Measurements from ENCODE around the gene PHIP. TPM values are rescaled to one million over a fixed set of nuclear protein-coding genes. Genes with fewer than 3 reads are reported as not detected.

Gene PHIP
- total RNA-seq, 1 donor from 2014 or later, result 29.6 TPM

- H3K4me3 Mint-ChIP-seq (ENCODE audit: unreplicated experiment), result peak overlapping the region; percentile 97
- H3K9ac ChIP-seq (ENCODE audit: low read length), result peak overlapping the region; percentile 84
Observed at GRCh38 chr6:79076160-79076559, 1.9 kb downstream of the PHIP start.

DNA sequence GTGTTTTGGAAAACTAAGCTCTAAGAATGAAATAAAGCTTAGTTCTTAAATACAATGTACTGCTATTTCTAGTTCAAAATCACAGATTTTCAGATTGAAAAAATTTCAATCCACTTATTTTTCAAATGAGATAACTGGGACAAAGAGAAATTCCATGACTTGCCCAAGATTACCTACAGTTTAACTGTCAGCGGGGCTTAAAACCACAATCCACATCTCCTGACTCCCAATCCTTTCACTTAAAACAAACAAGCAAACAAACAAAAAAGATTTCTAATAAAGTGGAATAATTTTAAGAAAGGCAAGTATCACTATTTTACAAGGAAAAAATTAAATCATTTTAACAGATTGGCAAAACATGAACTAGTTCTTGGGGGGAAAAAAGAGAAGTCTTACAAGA is 4.2 kb downstream of the PHIP start:
- no peak for DNase-seq (ENCODE audit: low read depth)
- Histone ChIP-seq H3K79me2 (ENCODE audit: insufficient read depth, low read length) (peaks cover 72% of the 10 kb centered on the region), H3K4me1 (ENCODE audit: insufficient read depth, low read length) (no peaks in the 10 kb centered on the region), H3K36me3 (ENCODE audit: insufficient read depth, low read length) (no peaks in the 10 kb centered on the region), H3K9me3 (ENCODE audit: insufficient read depth, low read depth, low read length) (no peaks in the 10 kb centered on the region), H2AFZ (ENCODE audit: low read depth, low read length) (no peak overlapping the region), H4K20me1 (ENCODE audit: insufficient read depth, low read length) (no peaks in the 10 kb centered on the region), H3K27ac (ENCODE audit: low read depth, low read length) (no peak overlapping the region), H3K27me3 (ENCODE audit: insufficient read depth, low read length) (no peaks in the 10 kb centered on the region), H3K4me3 (ENCODE audit: insufficient read depth, low read depth, low read length) (no peak overlapping the region), H3K4me2 (ENCODE audit: low read length) (no peak overlapping the region), H3K9ac (ENCODE audit: low read length) (no peak overlapping the region)
- H3K27ac Mint-ChIP-seq (ENCODE audit: unreplicated experiment), result no peak overlapping the region
- H3K9me3 Mint-ChIP-seq (ENCODE audit: unreplicated experiment), result no peaks in the 10 kb centered on the region
- peak overlapping the region; percentile 37 for H3K4me3 Mint-ChIP-seq (ENCODE audit: unreplicated experiment)
- H3K36me3 Mint-ChIP-seq (ENCODE audit: low read depth, unreplicated experiment), result peaks cover 4% of the 10 kb centered on the region
- peaks cover 9% of the 10 kb centered on the region for H3K4me1 Mint-ChIP-seq (ENCODE audit: low read depth, unreplicated experiment)
- H3K27me3 Mint-ChIP-seq (ENCODE audit: low read depth, unreplicated experiment), result no peaks in the 10 kb centered on the region
- no peak for TF ChIP-seq EZH2 (IDR thresholded peaks at IDR 0.05; ENCODE audit: insufficient read depth, low read length)
- TF ChIP-seq CTCF (IDR thresholded peaks at IDR 0.05; ENCODE audit: insufficient read depth, low read depth, low read length), result no peak
- FAIRE-seq, result no peak

More at GRCh38 chr6:79076160-79076559, 1.9 kb downstream of the PHIP start:
- H3K9me3 ChIP-seq (ENCODE audit: insufficient read depth, low read depth, low read length), result no peaks in the 10 kb centered on the region
- no peaks in the 10 kb centered on the region for H3K36me3 ChIP-seq (ENCODE audit: insufficient read depth, low read length)
- H2AFZ ChIP-seq (ENCODE audit: low read depth, low read length), result no peak overlapping the region
- DNase-seq (ENCODE audit: low read depth) (peak; percentile 8), FAIRE-seq (no peak)
- H3K9me3 Mint-ChIP-seq (ENCODE audit: unreplicated experiment), result no peaks in the 10 kb centered on the region
- H3K4me1 Mint-ChIP-seq (ENCODE audit: low read depth, unreplicated experiment), result peaks cover 5% of the 10 kb centered on the region
- H3K36me3 Mint-ChIP-seq (ENCODE audit: low read depth, unreplicated experiment), result peaks cover 4% of the 10 kb centered on the region
- no peaks in the 10 kb centered on the region for H3K27me3 Mint-ChIP-seq (ENCODE audit: low read depth, unreplicated experiment)
- no peak for TF ChIP-seq CTCF (IDR thresholded peaks at IDR 0.05; ENCODE audit: insufficient read depth, low read depth, low read length)
- no peak for TF ChIP-seq EZH2 (IDR thresholded peaks at IDR 0.05; ENCODE audit: insufficient read depth, low read length)
- H3K27ac ChIP-seq (ENCODE audit: low read depth, low read length), result peak overlapping the region; percentile 77
- peak overlapping the region; percentile 65 for H3K4me3 ChIP-seq (ENCODE audit: insufficient read depth, low read depth, low read length)
- peaks cover 52% of the 10 kb centered on the region for H3K79me2 ChIP-seq (ENCODE audit: insufficient read depth, low read length)
- H4K20me1 ChIP-seq (ENCODE audit: insufficient read depth, low read length), result no peaks in the 10 kb centered on the region
- peak overlapping the region; percentile 92 for H3K27ac Mint-ChIP-seq (ENCODE audit: unreplicated experiment)
- H3K4me2 ChIP-seq (ENCODE audit: low read length), result peak overlapping the region; percentile 84
- H3K4me1 ChIP-seq (ENCODE audit: insufficient read depth, low read length), result no peaks in the 10 kb centered on the region
- H3K27me3 ChIP-seq (ENCODE audit: insufficient read depth, low read length), result no peaks in the 10 kb centered on the region

GRCh38 chr6:79072640-79073181 is 5.3 kb downstream of the PHIP start:
- no peak for TF ChIP-seq EZH2 (IDR thresholded peaks at IDR 0.05; ENCODE audit: insufficient read depth, low read length)
- no peak for TF ChIP-seq CTCF (IDR thresholded peaks at IDR 0.05; ENCODE audit: insufficient read depth, low read depth, low read length)
- H3K27ac ChIP-seq (ENCODE audit: low read depth, low read length), result no peak overlapping the region
- no peaks in the 10 kb centered on the region for H3K4me1 ChIP-seq (ENCODE audit: insufficient read depth, low read length)
- Mint-ChIP-seq H3K4me1 (ENCODE audit: low read depth, unreplicated experiment) (peaks cover 9% of the 10 kb centered on the region), H3K27me3 (ENCODE audit: low read depth, unreplicated experiment) (no peaks in the 10 kb centered on the region), H3K4me3 (ENCODE audit: unreplicated experiment) (no peak overlapping the region), H3K27ac (ENCODE audit: unreplicated experiment) (peak overlapping the region; percentile 34), H3K9me3 (ENCODE audit: unreplicated experiment) (no peaks in the 10 kb centered on the region), H3K36me3 (ENCODE audit: low read depth, unreplicated experiment) (peaks cover 4% of the 10 kb centered on the region)
- peaks cover 83% of the 10 kb centered on the region for H3K79me2 ChIP-seq (ENCODE audit: insufficient read depth, low read length)
- H3K4me2 ChIP-seq (ENCODE audit: low read length), result no peak overlapping the region
- no peaks in the 10 kb centered on the region for H3K36me3 ChIP-seq (ENCODE audit: insufficient read depth, low read length)
- no peaks in the 10 kb centered on the region for H3K27me3 ChIP-seq (ENCODE audit: insufficient read depth, low read length)
- no peaks in the 10 kb centered on the region for H4K20me1 ChIP-seq (ENCODE audit: insufficient read depth, low read length)
- no peak overlapping the region for H2AFZ ChIP-seq (ENCODE audit: low read depth, low read length)
- H3K4me3 ChIP-seq (ENCODE audit: insufficient read depth, low read depth, low read length), result no peak overlapping the region
- no peak for FAIRE-seq
- no peak overlapping the region for H3K9ac ChIP-seq (ENCODE audit: low read length)
- no peaks in the 10 kb centered on the region for H3K9me3 ChIP-seq (ENCODE audit: insufficient read depth, low read depth, low read length)
- no peak for DNase-seq (ENCODE audit: low read depth)

Data from astrocyte (in vitro differentiated cells and primary cell).